Measurements from ENCODE around the gene BEND3. TPM values are rescaled to one million over a fixed set of nuclear protein-coding genes. Genes with fewer than 3 reads are reported as not detected.
"Not testable (repeated sequence)": the region's sequence is repeated elsewhere in the genome, so short reads cannot be mapped to it uniquely, and the experiment has no call there.

BEND3 gene
- total RNA-seq, 1 donor from 2014 or later, result 10.5 TPM

DNA sequence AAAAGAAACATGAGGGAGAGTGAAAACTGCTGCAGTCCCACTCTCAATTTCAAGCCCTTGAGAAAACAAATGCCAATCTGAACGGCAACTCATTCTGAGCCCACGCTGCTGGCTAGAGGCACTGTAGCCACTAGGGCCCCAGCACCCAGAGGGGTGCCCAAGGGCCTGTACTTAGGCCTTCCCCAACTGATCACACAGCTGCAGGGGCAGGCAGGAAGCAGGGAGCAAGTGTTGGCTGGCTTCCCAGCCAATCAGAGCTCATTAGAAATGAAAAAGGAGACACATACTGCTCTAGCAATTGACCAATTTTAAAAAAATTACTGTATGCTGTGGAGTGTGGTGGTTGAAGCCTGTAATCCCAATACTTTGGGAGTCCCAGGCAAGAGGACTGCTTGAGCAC, 3.7 kb upstream of the BEND3 start:
- Mint-ChIP-seq H3K4me1 (peaks cover 12% of the 10 kb centered on the region), H3K27me3 (ENCODE audit: low read depth) (peaks cover 13% of the 10 kb centered on the region), H3K27ac (no peak overlapping the region), H3K36me3 (no peaks in the 10 kb centered on the region), H3K9me3 (no peaks in the 10 kb centered on the region), H3K4me3 (no peak overlapping the region)
- DNase-seq (ENCODE audit: low spot score in 2 of 2, unreplicated experiment in 2 of 2), result no peak
- TF ChIP-seq, protein P1, sequence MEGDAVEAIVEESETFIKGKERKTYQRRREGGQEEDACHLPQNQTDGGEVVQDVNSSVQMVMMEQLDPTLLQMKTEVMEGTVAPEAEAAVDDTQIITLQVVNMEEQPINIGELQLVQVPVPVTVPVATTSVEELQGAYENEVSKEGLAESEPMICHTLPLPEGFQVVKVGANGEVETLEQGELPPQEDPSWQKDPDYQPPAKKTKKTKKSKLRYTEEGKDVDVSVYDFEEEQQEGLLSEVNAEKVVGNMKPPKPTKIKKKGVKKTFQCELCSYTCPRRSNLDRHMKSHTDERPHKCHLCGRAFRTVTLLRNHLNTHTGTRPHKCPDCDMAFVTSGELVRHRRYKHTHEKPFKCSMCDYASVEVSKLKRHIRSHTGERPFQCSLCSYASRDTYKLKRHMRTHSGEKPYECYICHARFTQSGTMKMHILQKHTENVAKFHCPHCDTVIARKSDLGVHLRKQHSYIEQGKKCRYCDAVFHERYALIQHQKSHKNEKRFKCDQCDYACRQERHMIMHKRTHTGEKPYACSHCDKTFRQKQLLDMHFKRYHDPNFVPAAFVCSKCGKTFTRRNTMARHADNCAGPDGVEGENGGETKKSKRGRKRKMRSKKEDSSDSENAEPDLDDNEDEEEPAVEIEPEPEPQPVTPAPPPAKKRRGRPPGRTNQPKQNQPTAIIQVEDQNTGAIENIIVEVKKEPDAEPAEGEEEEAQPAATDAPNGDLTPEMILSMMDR (IDR thresholded peaks at IDR 0.05; ENCODE audit: unreplicated experiment), result no peak

- DNase-seq (ENCODE audit: low spot score in 2 of 2, unreplicated experiment in 2 of 2); H3K9me3 Mint-ChIP-seq; H3K36me3 Mint-ChIP-seq; H3K4me3 Mint-ChIP-seq; H3K27ac Mint-ChIP-seq: not testable (repeated sequence)
- Mint-ChIP-seq H3K4me1 (peaks cover 16% of the 10 kb centered on the region), H3K27me3 (ENCODE audit: low read depth) (peaks cover 13% of the 10 kb centered on the region)
Measured at GRCh38 chr6:107118540-107118939, 3.2 kb upstream of the BEND3 start.

- peaks cover 13% of the 10 kb centered on the region for H3K27me3 Mint-ChIP-seq (ENCODE audit: low read depth)
- no peak overlapping the region for H3K27ac Mint-ChIP-seq
- peak overlapping the region; percentile 80 for H3K4me3 Mint-ChIP-seq
- peaks cover 18% of the 10 kb centered on the region for H3K4me1 Mint-ChIP-seq
- H3K36me3 Mint-ChIP-seq, result no peaks in the 10 kb centered on the region
- DNase-seq (ENCODE audit: low spot score in 2 of 2, unreplicated experiment in 2 of 2), result no peak
- TF ChIP-seq, protein P1 (IDR thresholded peaks at IDR 0.05; ENCODE audit: unreplicated experiment), result no peak
- H3K9me3 Mint-ChIP-seq, result no peaks in the 10 kb centered on the region
Measured at GRCh38 chr6:107116931-107117330, 1.6 kb upstream of the BEND3 start.

- peaks cover 18% of the 10 kb centered on the region for H3K4me1 Mint-ChIP-seq
- no peaks in the 10 kb centered on the region for H3K9me3 Mint-ChIP-seq
- H3K27ac Mint-ChIP-seq, result peak overlapping the region; percentile 91
- DNase-seq (ENCODE audit: low spot score in 2 of 2, unreplicated experiment in 2 of 2), result peak in 1 of 2 experiments; percentile 47
- H3K4me3 Mint-ChIP-seq, result peak overlapping the region; percentile 80
- TF ChIP-seq, protein P1 (IDR thresholded peaks at IDR 0.05; ENCODE audit: unreplicated experiment), result peak; percentile 16
- H3K36me3 Mint-ChIP-seq, result no peaks in the 10 kb centered on the region
- peaks cover 13% of the 10 kb centered on the region for H3K27me3 Mint-ChIP-seq (ENCODE audit: low read depth)
Measured at GRCh38 chr6:107116328-107116892, 1.1 kb upstream of the BEND3 start.

DNA sequence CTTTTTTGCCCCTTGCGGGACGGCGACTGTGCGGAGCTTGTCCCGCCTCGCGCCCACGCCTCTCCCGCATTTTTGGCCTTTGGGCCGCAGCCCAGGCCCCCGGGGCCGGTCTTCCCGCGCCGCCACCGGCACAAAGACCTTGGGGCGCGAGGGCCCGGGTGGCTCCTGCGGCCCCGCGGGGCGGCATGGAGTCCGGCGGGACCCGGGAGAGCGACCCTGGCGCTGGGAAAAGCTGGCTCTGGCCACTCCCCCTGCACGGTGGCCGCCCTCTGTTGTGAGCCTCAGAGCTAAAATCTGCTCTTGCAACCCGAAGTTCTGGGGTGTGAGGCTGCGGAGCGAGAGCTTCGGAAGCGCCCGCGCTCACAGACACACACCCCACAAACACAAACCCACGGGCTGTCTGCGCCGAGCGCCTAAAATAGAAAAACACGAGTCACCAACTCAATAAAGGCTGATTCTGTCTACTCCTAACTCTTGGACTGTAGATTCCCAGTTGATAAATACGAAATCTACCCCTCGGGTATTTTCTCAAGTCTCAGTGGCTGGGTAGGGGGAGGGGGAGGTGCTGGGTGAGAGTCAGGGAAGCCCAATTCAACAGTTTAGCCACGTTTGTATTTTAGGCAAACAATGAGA, 496 bp upstream of the BEND3 start:
- Mint-ChIP-seq H3K9me3 (no peaks in the 10 kb centered on the region), H3K36me3 (no peaks in the 10 kb centered on the region), H3K27me3 (ENCODE audit: low read depth) (peaks cover 13% of the 10 kb centered on the region), H3K4me1 (peaks cover 18% of the 10 kb centered on the region), H3K4me3 (peak overlapping the region; percentile 80), H3K27ac (peak overlapping the region; percentile 91)
- peak; percentile 35 to 69 for DNase-seq (ENCODE audit: low spot score in 2 of 2, unreplicated experiment in 2 of 2)
- TF ChIP-seq, protein P1 (IDR thresholded peaks at IDR 0.05; ENCODE audit: unreplicated experiment), result no peak

- H3K4me1 Mint-ChIP-seq, result peaks cover 18% of the 10 kb centered on the region
- H3K27ac Mint-ChIP-seq, result peak overlapping the region; percentile 70
- DNase-seq (ENCODE audit: low spot score in 2 of 2, unreplicated experiment in 2 of 2), result peak; percentile 85 to 92
- TF ChIP-seq, protein P1 (IDR thresholded peaks at IDR 0.05; ENCODE audit: unreplicated experiment), result peak; percentile 89
- H3K9me3 Mint-ChIP-seq, result no peaks in the 10 kb centered on the region
- peak overlapping the region; percentile 72 for H3K4me3 Mint-ChIP-seq
- peaks cover 2% of the 10 kb centered on the region for H3K36me3 Mint-ChIP-seq
- H3K27me3 Mint-ChIP-seq (ENCODE audit: low read depth), result peaks cover 13% of the 10 kb centered on the region
Measured at GRCh38 chr6:107114213-107114925, 946 bp downstream of the BEND3 start.
